GM19351 (cell line): Measurements from ENCODE around the gene TPX2.

Experiments used
- ATAC-seq: cut with Tn5 transposase; IDR thresholded peaks from one replicate; pipeline ENCODE4 v1.9.1; 2021; ENCODE audit warnings: mild to moderate bottlenecking, moderate library complexity; ENCODE audit not compliant: unreplicated experiment

The TPX2 gene

GRCh38 chr20:31706607-31707257, 32.4 kb upstream of the TPX2 start:
- ATAC-seq = no peak

DNA sequence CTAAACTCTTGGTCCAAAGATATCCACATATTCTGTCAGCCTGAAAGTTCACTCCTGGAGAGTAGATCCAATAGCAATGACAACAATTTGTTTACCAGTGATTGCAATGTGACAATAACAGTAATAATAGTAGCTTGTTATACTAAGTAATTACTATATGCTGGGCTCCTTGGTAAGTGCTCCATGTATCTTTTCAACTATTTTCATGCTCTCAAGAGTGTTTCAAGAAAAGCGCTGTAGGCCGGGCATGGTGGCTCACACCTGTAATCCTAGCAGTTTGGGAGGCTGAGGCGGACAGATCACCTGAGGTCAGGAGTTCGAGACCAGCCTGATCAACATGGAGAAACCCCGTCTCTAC, 31.9 kb upstream of the TPX2 start:
- no peak for ATAC-seq

- no peak for ATAC-seq
These were observed 30.9 kb upstream of the TPX2 start for GRCh38 chr20:31707994-31708735.

GRCh38 chr20:31708736-31709534, 30.2 kb upstream of the TPX2 start:
- ATAC-seq = no peak

DNA sequence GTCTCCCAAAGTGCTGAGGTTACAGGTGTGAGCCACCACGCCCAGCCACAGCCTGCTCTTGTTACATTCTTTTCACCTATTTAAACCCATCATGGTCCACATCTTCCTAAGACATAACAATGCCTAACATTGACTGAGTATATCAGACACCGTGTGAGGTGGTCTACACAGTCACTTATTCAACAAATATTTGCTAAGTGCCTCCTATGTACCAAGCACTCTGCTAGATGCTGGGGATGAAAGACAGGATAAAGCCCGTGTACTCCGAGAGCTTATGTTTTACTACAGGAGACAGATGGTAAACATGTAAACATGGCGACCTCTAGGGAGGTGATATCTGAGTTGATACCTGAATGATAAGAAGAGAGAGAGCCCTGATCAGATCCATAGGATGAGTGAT, 29.2 kb upstream of the TPX2 start:
- no peak for ATAC-seq

DNA sequence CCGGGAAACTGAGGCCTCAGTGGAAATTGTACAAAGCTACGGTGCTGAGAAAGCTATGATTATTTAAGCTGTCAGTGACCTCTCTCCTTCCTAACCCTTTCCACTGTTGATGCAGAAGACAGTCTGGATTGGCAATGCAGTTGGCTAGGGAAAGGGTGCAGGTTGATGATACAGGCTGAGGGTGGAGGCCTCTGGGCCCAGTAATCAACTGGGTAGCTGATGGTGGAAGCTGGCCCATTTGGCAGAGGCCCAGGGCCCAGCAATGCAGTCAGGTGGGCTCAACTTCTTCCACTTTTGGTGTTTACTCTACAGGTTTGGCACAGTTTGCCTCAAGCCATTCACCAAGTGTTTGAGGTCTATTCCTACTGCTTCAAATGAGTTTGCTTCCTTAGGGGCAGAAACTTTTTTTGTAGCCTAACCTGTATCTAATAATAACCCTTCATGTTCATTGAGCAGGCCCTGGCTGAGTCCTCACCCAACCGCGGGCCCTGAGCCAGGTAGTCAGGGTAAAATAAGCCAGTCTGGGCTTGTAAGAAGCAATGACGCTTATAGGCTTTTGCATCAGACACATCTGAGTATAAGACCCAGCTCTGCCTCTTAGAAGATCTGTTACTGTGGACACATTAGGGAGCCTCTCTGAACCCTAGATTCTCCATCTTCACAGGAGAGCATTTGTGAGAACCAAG, 28.5 kb upstream of the TPX2 start:
- ATAC-seq = no peak

DNA sequence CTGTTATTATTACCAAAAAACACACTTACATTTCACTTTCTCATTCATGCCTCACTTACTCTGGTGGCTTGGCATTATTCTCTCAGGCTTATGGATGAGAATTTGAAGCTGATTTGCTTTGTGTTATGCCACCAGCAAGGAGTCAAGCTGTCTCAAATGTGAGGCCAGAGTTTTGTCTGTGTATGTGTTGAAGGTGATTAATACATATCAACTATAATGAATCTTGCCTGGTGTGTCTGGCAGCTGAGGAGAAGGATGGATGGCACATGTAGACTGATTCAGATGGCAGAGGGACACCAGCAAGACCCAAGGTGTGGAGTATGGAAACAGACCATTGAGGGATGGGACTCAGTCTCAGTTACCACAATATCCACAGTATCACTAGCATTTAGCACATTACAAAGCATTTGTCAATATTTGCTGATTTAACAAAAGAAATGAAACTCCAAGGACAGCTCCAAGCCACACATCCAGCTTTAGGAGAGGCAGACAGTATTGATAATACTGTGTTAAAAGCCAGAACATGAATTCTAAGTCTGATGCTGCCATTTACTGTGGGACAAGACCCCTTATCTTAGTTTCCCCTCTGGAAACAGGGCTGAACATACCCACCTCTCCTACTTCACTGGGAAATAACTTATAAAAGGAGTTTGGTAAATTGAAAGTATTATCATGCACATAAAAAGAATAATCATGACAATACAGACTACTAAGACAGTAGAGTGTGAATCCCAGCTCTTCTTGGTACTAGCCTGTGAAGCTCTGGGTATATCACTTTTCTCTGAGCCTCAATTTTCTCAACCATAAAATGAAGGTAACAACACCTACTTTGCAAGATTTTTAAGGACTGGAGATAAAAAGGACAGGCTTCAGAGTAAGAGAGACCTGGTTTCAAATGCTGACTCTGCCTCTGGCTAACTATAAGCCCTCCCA, 27.6 kb upstream of the TPX2 start:
- no peak for ATAC-seq

DNA sequence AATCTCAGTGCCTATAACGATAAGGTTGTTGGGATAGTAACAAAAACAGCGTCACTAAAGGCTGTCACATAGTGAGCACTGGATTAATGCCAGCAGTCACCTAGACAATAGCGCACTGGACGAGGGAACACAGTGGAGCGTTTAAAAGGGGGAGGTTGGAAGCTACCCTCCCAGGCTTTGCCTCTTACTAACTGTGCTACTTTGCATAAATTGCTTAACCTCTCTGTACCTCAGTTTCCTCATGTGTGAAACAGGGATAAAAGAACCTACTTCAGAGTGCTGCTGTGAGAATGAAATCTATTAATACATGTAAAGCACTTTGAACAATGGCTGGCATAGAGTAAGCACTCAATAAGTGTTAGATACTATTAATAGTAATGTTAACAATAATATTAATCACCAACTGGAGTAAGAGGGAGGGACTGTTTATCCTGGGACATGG, 27.0 kb upstream of the TPX2 start:
- ATAC-seq = no peak

DNA sequence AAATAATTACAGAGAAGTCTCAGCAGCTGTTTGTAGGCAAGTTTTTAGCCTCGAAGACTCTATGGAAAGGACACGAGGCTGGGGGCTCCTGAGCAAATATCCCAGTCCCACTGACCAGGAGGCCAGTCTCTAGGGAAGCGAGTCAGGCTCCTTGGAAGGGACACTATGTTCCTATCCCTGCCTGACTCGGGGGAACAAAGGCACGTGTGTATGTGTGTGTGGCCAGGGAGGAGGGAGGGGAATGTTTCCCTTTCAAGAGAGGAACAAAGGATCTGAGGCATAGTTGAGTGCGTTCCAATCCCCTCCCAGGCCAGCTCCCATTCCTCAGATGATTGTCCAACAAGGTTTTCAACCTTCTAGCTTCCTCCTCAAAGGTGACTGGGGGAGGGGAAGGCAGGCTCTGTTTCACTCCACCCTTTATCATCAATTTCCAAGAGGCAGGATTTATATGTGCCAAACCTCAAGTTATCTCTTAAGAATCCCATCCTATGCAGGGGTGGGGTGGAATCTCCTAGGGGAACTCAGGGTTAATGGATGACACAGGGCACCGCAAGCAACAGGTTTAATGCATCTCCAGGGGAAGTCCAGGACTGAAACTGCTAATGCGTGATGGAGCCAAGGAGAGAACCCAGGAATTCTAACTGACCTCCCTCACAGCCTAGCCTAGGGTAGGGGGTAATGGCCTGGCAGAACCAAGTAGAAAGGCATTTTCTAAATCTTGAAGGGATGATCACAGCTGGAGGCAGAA, 26.4 kb upstream of the TPX2 start:
- ATAC-seq = no peak

DNA sequence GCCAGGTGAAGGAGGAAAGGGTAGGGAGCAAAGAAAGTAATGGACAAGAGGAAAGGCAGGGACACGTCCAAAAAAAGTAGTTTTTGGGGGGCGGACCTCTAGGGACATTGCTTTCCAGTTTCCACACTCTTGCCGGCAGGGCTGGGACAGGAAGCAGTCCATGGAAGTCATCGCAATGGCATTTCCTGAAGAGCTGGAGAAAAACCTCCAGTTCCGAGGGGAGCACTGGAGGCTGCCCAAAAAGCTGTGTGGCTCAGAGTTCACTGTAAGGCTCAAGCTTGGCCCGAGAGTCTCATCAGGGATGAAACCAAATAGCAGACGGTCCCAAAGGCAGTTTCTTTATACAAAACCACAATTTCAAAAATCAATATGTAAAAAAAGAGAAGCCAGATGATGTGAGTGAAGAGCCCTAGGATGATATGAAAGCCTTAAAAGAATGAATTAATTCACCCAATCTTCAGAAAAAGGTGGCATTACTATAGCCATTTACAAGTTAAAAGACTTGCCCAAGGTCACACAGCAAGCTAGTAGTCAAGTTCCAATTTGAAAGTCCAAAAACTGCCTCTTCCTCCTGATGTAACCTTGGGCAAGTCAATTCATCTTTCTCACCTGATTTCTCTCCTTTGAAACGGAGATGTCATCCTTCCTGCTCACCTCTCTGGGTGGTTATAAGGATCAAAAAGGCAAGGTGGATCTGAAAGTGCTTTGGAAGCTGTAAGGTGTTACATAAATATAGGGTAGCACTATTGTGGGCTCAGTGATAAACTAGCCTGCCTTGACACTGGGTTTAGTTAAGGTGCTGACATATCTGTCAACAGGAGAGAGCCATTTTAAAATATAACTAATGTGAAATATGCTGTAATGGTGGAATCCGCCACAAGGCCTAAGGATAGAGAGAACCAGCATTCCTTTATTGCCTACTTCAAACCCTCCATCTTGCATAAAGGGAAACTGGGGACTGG, 25.5 kb upstream of the TPX2 start:
- no peak for ATAC-seq

- ATAC-seq = no peak
These were observed 23.3 kb upstream of the TPX2 start for GRCh38 chr20:31715766-31716165.

DNA sequence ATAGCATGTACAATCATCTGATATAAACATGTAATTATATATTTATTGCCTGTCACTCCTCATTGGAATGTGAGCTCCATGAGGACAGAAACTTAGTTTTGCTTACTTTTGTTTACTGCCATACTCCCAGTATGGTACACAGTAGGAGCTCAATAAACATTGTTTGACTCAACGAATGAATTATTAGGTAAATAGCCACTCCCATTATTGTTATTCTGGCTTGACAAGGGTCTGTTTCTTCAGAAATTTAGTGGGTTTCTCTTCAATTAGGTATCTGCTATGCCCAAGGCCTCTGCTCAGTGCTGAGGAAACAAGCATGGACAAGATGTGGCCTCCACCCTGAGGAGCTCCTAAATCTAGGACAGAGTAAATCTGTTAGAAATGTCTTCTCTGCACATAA, 22.7 kb upstream of the TPX2 start:
- ATAC-seq = no peak

- ATAC-seq = peak; percentile 20
These were observed 22.1 kb upstream of the TPX2 start for GRCh38 chr20:31716818-31717477.

GRCh38 chr20:31717478-31718201, 21.4 kb upstream of the TPX2 start:
- peak; percentile 64 for ATAC-seq

GRCh38 chr20:31718952-31719643, 20.0 kb upstream of the TPX2 start:
- no peak for ATAC-seq

GRCh38 chr20:31719644-31720485, 19.2 kb upstream of the TPX2 start:
- no peak for ATAC-seq
